ENCODE data around the gene KDM1A. TPM values are rescaled to one million over a fixed set of nuclear protein-coding genes. Genes with fewer than 3 reads are reported as not detected.

KDM1A gene
- total RNA-seq, result 80.4 and 88.2 TPM in 2 replicates

DNA sequence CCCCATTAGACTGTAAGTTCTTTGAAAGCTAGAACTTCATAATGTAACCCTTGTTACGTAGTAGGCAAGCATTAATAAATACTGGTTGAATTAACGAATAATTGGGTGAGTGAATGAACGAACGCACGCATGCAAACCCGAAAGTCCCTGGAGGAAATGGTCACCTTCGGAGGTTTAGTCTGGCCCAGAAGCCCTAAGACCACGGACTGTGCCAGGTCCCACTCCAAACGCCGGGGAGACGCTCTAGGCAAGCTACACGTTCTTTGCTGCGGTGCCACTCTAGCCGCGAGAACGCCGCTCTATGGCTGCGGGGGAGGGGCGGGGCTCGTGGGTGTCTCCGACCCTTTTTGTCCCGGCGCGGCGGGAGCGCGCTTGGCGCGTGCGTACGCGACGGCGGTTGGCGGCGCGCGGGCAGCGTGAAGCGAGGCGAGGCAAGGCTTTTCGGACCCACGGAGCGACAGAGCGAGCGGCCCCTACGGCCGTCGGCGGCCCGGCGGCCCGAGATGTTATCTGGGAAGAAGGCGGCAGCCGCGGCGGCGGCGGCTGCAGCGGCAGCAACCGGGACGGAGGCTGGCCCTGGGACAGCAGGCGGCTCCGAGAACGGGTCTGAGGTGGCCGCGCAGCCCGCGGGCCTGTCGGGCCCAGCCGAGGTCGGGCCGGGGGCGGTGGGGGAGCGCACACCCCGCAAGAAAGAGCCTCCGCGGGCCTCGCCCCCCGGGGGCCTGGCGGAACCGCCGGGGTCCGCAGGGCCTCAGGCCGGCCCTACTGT, at the start of gene KDM1A:
TSS of gene KDM1A (plus strand) at position 375 of the 769 bp plus-strand sequence. CDS start at position 504, 129 bp downstream.

DNA sequence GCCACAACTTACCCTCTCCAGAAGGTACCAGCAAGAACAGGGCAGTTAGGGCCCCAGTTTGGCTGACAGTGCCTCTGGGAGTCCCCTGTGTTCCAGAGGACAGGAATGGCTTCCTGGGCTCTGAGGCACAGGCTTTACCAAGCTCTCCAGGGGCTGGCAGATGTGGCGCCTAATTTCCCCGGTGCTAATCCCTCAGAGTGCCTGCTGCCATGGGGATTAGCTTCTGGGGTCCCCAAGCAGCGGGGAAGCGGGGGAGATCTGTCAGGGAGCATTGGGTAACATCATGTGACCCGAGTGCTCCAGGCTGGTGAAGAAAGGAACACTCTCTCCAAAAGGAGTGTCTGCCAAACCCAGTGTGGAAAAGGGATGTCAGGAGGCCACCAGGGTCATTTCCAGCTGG, 46.5 kb upstream of the KDM1A start, which contains the start of gene LACTBL1:
TSS of gene LACTBL1 (minus strand) at position 107 of the 400 bp plus-strand sequence. CDS start 550 bp downstream, outside the sequence.

Other genes with a start within 250 kb of the KDM1A start
- not detected in 2 replicates for gene LACTBL1, start 46.6 kb upstream of the KDM1A start, total RNA-seq
- gene TEX46, start 3.6 kb upstream of the KDM1A start, total RNA-seq, result 0.17 TPM in 1 of 2 replicates, not detected in the other
- 12.8 and 13.7 TPM in 2 replicates for gene LUZP1, start 149.4 kb downstream of the KDM1A start, total RNA-seq
- gene HTR1D, start 198.0 kb downstream of the KDM1A start, total RNA-seq, result not detected in 2 replicates